GM23338 (cell line): ENCODE data around the gene ZBTB14. TPM values are rescaled to one million over a fixed set of nuclear protein-coding genes. Genes with fewer than 3 reads are reported as not detected.

Experiments used
- ATAC-seq: fragments of 200-7000 bp; cut with Tn5 transposase; 3 replicates; pipeline ENCODE4 v1.9.1; 2020
- DNase-seq: peaks from one replicate; pipeline ENCODE4 v3.0.0-alpha.2; 2015; ENCODE audit warnings: low spot score
- H2AFZ ChIP-seq: fragments of 200-600 bp; sonication (generic); 2 replicates; pipeline ENCODE4 v1.8.0; 2016; ENCODE audit warnings: antibody characterized with exemption, mild to moderate bottlenecking, moderate library complexity
- H3F3A ChIP-seq: fragments of 200-600 bp; sonication (generic); replicated peaks from 2 replicates; pipeline ENCODE4 v1.8.0; 2017; ENCODE audit warnings: antibody characterized with exemption, mixed run types, low read depth
- H3K27ac ChIP-seq: fragments of 200-600 bp; sonication (generic); 2 replicates; pipeline ENCODE4 v1.6.1; 2016; ENCODE audit warnings: low read depth
- H3K27me3 ChIP-seq: fragments of 200-600 bp; sonication (generic); 2 replicates; pipeline ENCODE4 v1.8.0; 2016; ENCODE audit warnings: mild to moderate bottlenecking, mixed run types, moderate library complexity; ENCODE audit not compliant: insufficient read depth
- H3K36me3 ChIP-seq: fragments of 200-600 bp; sonication (generic); 2 replicates; pipeline ENCODE4 v1.8.0; 2016; ENCODE audit warnings: mild to moderate bottlenecking; ENCODE audit not compliant: insufficient read depth
- H3K4me1 ChIP-seq: fragments of 200-600 bp; sonication (generic); 2 replicates; pipeline ENCODE4 v1.8.0; 2016; ENCODE audit warnings: mild to moderate bottlenecking, moderate library complexity; ENCODE audit not compliant: insufficient read depth
- H3K4me2 ChIP-seq: fragments of 200-600 bp; sonication (generic); 2 replicates; pipeline ENCODE4 v1.7.1; 2017; ENCODE audit warnings: mixed run types
- H3K4me3 ChIP-seq: fragments of 200-600 bp; sonication (generic); 2 replicates; pipeline ENCODE4 v1.6.1; 2016; ENCODE audit warnings: mixed run types
- H3K79me2 ChIP-seq: fragments of 200-600 bp; sonication (generic); replicated peaks from 2 replicates; pipeline ENCODE4 v1.8.0; 2017; ENCODE audit warnings: mild to moderate bottlenecking; ENCODE audit not compliant: insufficient read depth
- H3K9me2 ChIP-seq: fragments of 200-600 bp; sonication (generic); 2 replicates; pipeline ENCODE4 v1.8.0; 2017; ENCODE audit not compliant: insufficient read depth
- H4K20me1 ChIP-seq: fragments of 200-600 bp; sonication (generic); replicated peaks from 2 replicates; pipeline ENCODE4 v1.8.0; 2017; ENCODE audit warnings: mild to moderate bottlenecking; ENCODE audit not compliant: insufficient read depth
- H3K27ac Mint-ChIP-seq: 2 replicates; pipeline ENCODE4 v1.8.0; 2020; ENCODE audit warnings: inconsistent platforms, mild to moderate bottlenecking, moderate library complexity, mixed read lengths
- H3K27me3 Mint-ChIP-seq: 3 replicates; pipeline ENCODE4 v1.8.0; 2022; ENCODE audit warnings: low read depth, mild to moderate bottlenecking, moderate library complexity, mixed read lengths, inconsistent platforms; ENCODE audit not compliant: insufficient read depth, poor library complexity
- H3K36me3 Mint-ChIP-seq: 3 replicates; pipeline ENCODE4 v1.8.0; 2021; ENCODE audit warnings: low read depth, mild to moderate bottlenecking, inconsistent platforms, moderate library complexity, mixed read lengths
- H3K4me1 Mint-ChIP-seq: 3 replicates; pipeline ENCODE4 v1.8.0; 2020; ENCODE audit warnings: mild to moderate bottlenecking, inconsistent platforms, mixed read lengths
- H3K4me3 Mint-ChIP-seq: 3 replicates; pipeline ENCODE4 v1.8.0; 2021; ENCODE audit warnings: moderate library complexity, mild to moderate bottlenecking, inconsistent platforms, mixed read lengths
- H3K9me3 Mint-ChIP-seq: 3 replicates; pipeline ENCODE4 v1.8.0; 2020; ENCODE audit warnings: moderate library complexity, mild to moderate bottlenecking, inconsistent platforms, mixed read lengths
- CREB1 ChIP-seq: fragments of 250-450 bp; sonication (Bioruptor Pico); IDR thresholded peaks from 2 replicates; pipeline ENCODE4 v1.5.0; 2020; ENCODE audit warnings: low read depth, mild to moderate bottlenecking, moderate library complexity
- JUNB ChIP-seq: IDR thresholded peaks from one replicate; pipeline ENCODE4 v1.6.1; 2016; ENCODE audit warnings: antibody characterized with exemption; ENCODE audit not compliant: unreplicated experiment
- POLR2AphosphoS5 ChIP-seq: IDR thresholded peaks from 2 replicates; pipeline ENCODE4 v1.6.1; 2016; ENCODE audit warnings: antibody characterized with exemption, low read depth
- ZNF331 ChIP-seq: fragments of 250-450 bp; sonication (Bioruptor Pico); IDR thresholded peaks from 2 replicates; pipeline ENCODE4 v1.5.0; 2020; ENCODE audit warnings: low read depth, mild to moderate bottlenecking, moderate library complexity
- polyA plus RNA-seq: library from polyadenylated mRNA; unstranded; fragments of >200 nt; fragmentation: Nextera tagmentation; extraction: Ambion mirVana; gene quantifications from 2 replicates; pipeline ENCODE4 v1.2.1, GENCODE V29; 2016
- total RNA-seq: library from RNA; depleted of rRNA; stranded (reverse); fragments of >200 nt; shearing (Covaris generic); gene quantifications from 2 replicates; pipeline ENCODE4 v1.2.3, GENCODE V29; 2014
- TF ChIP-seq, protein P1 (sequence below): fragments of 250-450 bp; sonication (Bioruptor Pico); IDR thresholded peaks from 2 replicates; pipeline ENCODE4 v1.5.0; 2020; ENCODE audit warnings: mild to moderate bottlenecking, moderate library complexity

ZBTB14 gene
- total and polyA plus RNA-seq, 2 experiments from 2014 or later = 5.2 to 16.8 TPM

DNA sequence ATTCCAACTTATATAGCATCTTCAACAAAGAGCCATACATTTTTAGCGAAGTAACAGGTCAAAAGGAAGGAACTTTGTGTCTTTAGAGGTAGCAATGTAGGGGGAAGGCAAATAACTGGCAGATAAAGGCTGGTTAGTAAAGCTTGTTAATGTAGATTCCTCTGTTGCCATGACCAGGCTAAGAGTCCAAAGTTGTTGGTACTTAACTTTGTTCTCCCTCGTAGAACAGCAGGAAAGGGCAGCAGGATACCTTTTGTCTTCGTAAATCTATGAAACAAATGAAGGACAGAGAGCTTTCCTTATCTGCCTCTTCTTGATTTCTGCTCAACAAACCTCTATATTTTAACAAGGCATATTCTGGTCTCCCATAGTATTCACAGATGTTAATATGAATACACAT lies 18.6 kb downstream of the ZBTB14 start (continued):
- TF ChIP-seq CREB1 (CRISPR knock-in tag) = no peak
- TF ChIP-seq ZNF331 (CRISPR knock-in tag) = no peak
- TF ChIP-seq JUNB = no peak
- TF ChIP-seq, protein P1, sequence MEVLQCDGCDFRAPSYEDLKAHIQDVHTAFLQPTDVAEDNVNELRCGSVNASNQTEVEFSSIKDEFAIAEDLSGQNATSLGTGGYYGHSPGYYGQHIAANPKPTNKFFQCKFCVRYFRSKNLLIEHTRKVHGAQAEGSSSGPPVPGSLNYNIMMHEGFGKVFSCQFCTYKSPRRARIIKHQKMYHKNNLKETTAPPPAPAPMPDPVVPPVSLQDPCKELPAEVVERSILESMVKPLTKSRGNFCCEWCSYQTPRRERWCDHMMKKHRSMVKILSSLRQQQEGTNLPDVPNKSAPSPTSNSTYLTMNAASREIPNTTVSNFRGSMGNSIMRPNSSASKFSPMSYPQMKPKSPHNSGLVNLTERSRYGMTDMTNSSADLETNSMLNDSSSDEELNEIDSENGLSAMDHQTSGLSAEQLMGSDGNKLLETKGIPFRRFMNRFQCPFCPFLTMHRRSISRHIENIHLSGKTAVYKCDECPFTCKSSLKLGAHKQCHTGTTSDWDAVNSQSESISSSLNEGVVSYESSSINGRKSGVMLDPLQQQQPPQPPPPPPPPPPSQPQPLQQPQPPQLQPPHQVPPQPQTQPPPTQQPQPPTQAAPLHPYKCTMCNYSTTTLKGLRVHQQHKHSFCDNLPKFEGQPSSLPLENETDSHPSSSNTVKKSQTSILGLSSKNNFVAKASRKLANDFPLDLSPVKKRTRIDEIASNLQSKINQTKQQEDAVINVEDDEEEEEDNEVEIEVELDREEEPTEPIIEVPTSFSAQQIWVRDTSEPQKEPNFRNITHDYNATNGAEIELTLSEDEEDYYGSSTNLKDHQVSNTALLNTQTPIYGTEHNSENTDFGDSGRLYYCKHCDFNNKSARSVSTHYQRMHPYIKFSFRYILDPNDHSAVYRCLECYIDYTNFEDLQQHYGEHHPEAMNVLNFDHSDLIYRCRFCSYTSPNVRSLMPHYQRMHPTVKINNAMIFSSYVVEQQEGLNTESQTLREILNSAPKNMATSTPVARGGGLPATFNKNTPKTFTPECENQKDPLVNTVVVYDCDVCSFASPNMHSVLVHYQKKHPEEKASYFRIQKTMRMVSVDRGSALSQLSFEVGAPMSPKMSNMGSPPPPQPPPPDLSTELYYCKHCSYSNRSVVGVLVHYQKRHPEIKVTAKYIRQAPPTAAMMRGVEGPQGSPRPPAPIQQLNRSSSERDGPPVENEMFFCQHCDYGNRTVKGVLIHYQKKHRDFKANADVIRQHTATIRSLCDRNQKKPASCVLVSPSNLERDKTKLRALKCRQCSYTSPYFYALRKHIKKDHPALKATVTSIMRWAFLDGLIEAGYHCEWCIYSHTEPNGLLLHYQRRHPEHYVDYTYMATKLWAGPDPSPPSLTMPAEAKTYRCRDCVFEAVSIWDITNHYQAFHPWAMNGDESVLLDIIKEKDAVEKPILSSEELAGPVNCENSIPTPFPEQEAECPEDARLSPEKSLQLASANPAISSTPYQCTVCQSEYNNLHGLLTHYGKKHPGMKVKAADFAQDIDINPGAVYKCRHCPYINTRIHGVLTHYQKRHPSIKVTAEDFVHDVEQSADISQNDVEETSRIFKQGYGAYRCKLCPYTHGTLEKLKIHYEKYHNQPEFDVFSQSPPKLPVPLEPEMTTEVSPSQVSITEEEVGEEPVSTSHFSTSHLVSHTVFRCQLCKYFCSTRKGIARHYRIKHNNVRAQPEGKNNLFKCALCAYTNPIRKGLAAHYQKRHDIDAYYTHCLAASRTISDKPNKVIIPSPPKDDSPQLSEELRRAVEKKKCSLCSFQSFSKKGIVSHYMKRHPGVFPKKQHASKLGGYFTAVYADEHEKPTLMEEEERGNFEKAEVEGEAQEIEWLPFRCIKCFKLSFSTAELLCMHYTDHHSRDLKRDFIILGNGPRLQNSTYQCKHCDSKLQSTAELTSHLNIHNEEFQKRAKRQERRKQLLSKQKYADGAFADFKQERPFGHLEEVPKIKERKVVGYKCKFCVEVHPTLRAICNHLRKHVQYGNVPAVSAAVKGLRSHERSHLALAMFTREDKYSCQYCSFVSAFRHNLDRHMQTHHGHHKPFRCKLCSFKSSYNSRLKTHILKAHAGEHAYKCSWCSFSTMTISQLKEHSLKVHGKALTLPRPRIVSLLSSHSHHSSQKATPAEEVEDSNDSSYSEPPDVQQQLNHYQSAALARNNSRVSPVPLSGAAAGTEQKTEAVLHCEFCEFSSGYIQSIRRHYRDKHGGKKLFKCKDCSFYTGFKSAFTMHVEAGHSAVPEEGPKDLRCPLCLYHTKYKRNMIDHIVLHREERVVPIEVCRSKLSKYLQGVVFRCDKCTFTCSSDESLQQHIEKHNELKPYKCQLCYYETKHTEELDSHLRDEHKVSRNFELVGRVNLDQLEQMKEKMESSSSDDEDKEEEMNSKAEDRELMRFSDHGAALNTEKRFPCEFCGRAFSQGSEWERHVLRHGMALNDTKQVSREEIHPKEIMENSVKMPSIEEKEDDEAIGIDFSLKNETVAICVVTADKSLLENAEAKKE (CRISPR knock-in tag) = no peak

DNA sequence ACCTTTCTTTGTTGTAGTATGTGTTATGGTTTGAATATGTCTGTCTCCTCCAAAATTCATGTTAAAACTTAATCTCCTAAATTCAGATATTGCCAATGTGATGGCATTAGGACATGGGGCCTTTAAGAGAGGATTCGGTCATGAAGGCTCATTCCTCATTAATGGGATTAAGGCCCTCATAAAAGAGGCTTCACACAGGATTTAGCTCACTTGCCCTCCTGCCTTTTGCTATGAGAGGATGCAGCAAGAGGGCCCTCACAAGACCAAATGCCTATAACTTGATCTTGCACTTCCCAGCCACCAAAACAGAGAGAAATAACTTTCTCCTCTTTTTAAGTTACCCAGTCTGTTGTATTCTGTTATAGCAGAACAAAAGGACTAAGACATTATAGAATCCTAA lies 19.7 kb downstream of the ZBTB14 start:
- no peaks in the 10 kb centered on the region for H4K20me1 ChIP-seq
- no peaks in the 10 kb centered on the region for H3K9me2 ChIP-seq
- Mint-ChIP-seq H3K4me1 (peaks cover 2% of the 10 kb centered on the region; the same call in 2 of the 3 replicates), H3K27ac (no peak overlapping the region), H3K36me3 (peaks cover 4% of the 10 kb centered on the region; the same call in 1 of the 3 replicates), H3K4me3 (no peak overlapping the region), H3K27me3 (no peaks in the 10 kb centered on the region), H3K9me3 (peaks cover 27% of the 10 kb centered on the region)
- H2AFZ ChIP-seq = no peak overlapping the region
- H3K4me3 ChIP-seq = no peak overlapping the region
- no peak for ATAC-seq
- H3K27ac ChIP-seq = no peak overlapping the region
- TF ChIP-seq, protein P1 (CRISPR knock-in tag) = no peak
- no peak for TF ChIP-seq POLR2AphosphoS5
- TF ChIP-seq JUNB = no peak
- H3K79me2 ChIP-seq = no peaks in the 10 kb centered on the region
- H3K4me1 ChIP-seq = no peaks in the 10 kb centered on the region
- DNase-seq = no peak
- no peaks in the 10 kb centered on the region for H3F3A ChIP-seq
- no peaks in the 10 kb centered on the region; the same call in 1 of the 2 replicates for H3K36me3 ChIP-seq
- no peak overlapping the region for H3K4me2 ChIP-seq
- H3K27me3 ChIP-seq = no peaks in the 10 kb centered on the region
